ENCODE measurements around the gene PLAAT5. TPM values are rescaled to one million over a fixed set of nuclear protein-coding genes. Genes with fewer than 3 reads are reported as not detected.

Gene PLAAT5
- total RNA-seq, 1 experiment from 2014 or later, result not detected

DNA sequence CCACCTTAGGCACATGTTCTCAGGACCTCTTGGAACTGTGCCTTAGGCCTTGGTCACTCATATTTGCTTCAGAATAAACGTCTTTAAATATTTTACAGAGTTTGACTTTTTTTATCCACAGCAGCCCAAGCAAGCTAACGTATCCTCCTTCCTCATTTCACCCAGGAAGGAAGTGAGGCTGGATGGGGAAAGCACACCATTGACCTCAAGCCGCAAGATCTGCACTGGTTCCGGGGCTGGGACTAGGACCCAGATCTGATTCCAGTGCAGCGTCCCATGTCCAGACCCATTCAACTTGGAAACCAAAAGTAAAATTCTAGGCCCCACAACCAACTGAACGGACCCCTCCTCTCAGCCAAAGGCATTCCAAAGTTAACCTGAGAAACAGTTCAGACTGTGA lies 12.5 kb upstream of the PLAAT5 start:
- intact Hi-C loops (cut with micrococcal nuclease), result loop anchor here (10.0 kb wide), 1 partner anchor 1211 kb away; no protein-coding TSS in a partner anchor
- H2AFZ ChIP-seq (ENCODE audit: low read depth, low read length, poor library complexity, severe bottlenecking), result no peak overlapping the region
- H3K27ac ChIP-seq (ENCODE audit: low read depth, low read length), result no peak overlapping the region
- no peaks in the 10 kb centered on the region for H3K36me3 ChIP-seq (ENCODE audit: control insufficient read depth in 1 of 2, insufficient read depth in 2 of 2, low read length in 2 of 2)
- ChIA-PET CTCF (no interaction called here), RAD21 (ENCODE audit: low non-redundant PET in 1 of 2, low total read pairs in 2 of 2, uncharacterized antibody in 2 of 2, unreplicated experiment in 2 of 2) (no interaction called here), POLR2A (no interaction called here)
- H3K4me3 ChIP-seq (replicated peaks in 1 of 2; ENCODE audit: low read depth in 1 of 2, low read length in 2 of 2), result no peak overlapping the region
- H3K4me2 ChIP-seq (ENCODE audit: low read length), result no peak overlapping the region
- no peak overlapping the region for H3K9ac ChIP-seq (ENCODE audit: low read length)
- DNase-seq (ENCODE audit: low read depth, low spot score), result no peak
- no peak for ATAC-seq
- H4K20me1 ChIP-seq (ENCODE audit: insufficient read depth), result no peaks in the 10 kb centered on the region
- no TSS peak for BruUV-seq (replicated peaks)
- TF ChIP-seq POLR2A (IDR thresholded peaks at IDR 0.05; ENCODE audit: borderline replicate concordance, extremely low read depth, insufficient read depth, insufficient read length) (no peak), EZH2phosphoT487 (IDR thresholded peaks at IDR 0.05; ENCODE audit: borderline replicate concordance) (no peak), CTCF (IDR thresholded peaks at IDR 0.05 in 2 of 3, conservative IDR thresholded peaks at IDR 0.05 in 1 of 3; ENCODE audit: borderline replicate concordance in 1 of 3, insufficient read depth in 1 of 3, low read depth in 2 of 3, low read length in 2 of 3) (no peak), CBX3 (IDR thresholded peaks at IDR 0.05; ENCODE audit: low read depth) (no peak), CEBPB (IDR thresholded peaks at IDR 0.05; ENCODE audit: low read depth) (no peak), TCF7L2 (IDR thresholded peaks at IDR 0.05; ENCODE audit: borderline replicate concordance, extremely low read depth, insufficient read depth, insufficient read length) (no peak), SRF (IDR thresholded peaks at IDR 0.05; ENCODE audit: low read depth) (no peak), POLR2AphosphoS5 (IDR thresholded peaks at IDR 0.05; ENCODE audit: low read depth, low read length) (no peak), YY1 (IDR thresholded peaks at IDR 0.05; ENCODE audit: extremely low read depth, insufficient replicate concordance, low read depth, low read length) (no peak), EGR1 (IDR thresholded peaks at IDR 0.05; ENCODE audit: low read depth) (no peak)
- TF ChIP-seq, protein P1, sequence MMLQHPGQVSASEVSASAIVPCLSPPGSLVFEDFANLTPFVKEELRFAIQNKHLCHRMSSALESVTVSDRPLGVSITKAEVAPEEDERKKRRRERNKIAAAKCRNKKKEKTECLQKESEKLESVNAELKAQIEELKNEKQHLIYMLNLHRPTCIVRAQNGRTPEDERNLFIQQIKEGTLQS (IDR thresholded peaks at IDR 0.05), result no peak
- TF ChIP-seq, protein P2, sequence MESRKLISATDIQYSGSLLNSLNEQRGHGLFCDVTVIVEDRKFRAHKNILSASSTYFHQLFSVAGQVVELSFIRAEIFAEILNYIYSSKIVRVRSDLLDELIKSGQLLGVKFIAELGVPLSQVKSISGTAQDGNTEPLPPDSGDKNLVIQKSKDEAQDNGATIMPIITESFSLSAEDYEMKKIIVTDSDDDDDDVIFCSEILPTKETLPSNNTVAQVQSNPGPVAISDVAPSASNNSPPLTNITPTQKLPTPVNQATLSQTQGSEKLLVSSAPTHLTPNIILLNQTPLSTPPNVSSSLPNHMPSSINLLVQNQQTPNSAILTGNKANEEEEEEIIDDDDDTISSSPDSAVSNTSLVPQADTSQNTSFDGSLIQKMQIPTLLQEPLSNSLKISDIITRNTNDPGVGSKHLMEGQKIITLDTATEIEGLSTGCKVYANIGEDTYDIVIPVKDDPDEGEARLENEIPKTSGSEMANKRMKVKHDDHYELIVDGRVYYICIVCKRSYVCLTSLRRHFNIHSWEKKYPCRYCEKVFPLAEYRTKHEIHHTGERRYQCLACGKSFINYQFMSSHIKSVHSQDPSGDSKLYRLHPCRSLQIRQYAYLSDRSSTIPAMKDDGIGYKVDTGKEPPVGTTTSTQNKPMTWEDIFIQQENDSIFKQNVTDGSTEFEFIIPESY (IDR thresholded peaks at IDR 0.05; ENCODE audit: extremely low read depth, insufficient replicate concordance, low read length), result no peak
- TF ChIP-seq, protein P3, sequence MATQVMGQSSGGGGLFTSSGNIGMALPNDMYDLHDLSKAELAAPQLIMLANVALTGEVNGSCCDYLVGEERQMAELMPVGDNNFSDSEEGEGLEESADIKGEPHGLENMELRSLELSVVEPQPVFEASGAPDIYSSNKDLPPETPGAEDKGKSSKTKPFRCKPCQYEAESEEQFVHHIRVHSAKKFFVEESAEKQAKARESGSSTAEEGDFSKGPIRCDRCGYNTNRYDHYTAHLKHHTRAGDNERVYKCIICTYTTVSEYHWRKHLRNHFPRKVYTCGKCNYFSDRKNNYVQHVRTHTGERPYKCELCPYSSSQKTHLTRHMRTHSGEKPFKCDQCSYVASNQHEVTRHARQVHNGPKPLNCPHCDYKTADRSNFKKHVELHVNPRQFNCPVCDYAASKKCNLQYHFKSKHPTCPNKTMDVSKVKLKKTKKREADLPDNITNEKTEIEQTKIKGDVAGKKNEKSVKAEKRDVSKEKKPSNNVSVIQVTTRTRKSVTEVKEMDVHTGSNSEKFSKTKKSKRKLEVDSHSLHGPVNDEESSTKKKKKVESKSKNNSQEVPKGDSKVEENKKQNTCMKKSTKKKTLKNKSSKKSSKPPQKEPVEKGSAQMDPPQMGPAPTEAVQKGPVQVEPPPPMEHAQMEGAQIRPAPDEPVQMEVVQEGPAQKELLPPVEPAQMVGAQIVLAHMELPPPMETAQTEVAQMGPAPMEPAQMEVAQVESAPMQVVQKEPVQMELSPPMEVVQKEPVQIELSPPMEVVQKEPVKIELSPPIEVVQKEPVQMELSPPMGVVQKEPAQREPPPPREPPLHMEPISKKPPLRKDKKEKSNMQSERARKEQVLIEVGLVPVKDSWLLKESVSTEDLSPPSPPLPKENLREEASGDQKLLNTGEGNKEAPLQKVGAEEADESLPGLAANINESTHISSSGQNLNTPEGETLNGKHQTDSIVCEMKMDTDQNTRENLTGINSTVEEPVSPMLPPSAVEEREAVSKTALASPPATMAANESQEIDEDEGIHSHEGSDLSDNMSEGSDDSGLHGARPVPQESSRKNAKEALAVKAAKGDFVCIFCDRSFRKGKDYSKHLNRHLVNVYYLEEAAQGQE (IDR thresholded peaks at IDR 0.05; ENCODE audit: low read depth), result no peak
- H3K9me3 ChIP-seq (ENCODE audit: control insufficient read depth in 1 of 2, insufficient read depth in 1 of 2, low read depth in 1 of 2, low read length in 2 of 2), result peaks cover 10 to 15% of the 10 kb centered on the region in 2 experiments; a peak in 3 of 4 replicates
- no peaks in the 10 kb centered on the region for H3K27me3 ChIP-seq (ENCODE audit: insufficient read depth, low read length)
- no peaks in the 10 kb centered on the region for H3K79me2 ChIP-seq (ENCODE audit: insufficient read depth, low read length)
- no peaks in the 10 kb centered on the region for H3K4me1 ChIP-seq (ENCODE audit: control insufficient read depth in 1 of 2, insufficient read depth in 2 of 2, low read length in 2 of 2)
- H3K9me2 ChIP-seq (ENCODE audit: insufficient read depth), result no peaks in the 10 kb centered on the region

Measured in HCT116 (cell line).